HepG2 (cell line): Measurements from ENCODE around the gene FBXO5. TPM values are rescaled to one million over a fixed set of nuclear protein-coding genes. Genes with fewer than 3 reads are reported as not detected.

ENCODE experiments used
- FOXC1 ChIP-seq: sonication (generic); formaldehyde crosslinking; IDR thresholded peaks from 2 replicates; pipeline ENCODE4 v1.8.0; 2022; ENCODE audit warnings: mild to moderate bottlenecking, missing genetic modification reagents, borderline replicate concordance
- FOXK1 ChIP-seq: sonication (generic); formaldehyde crosslinking; IDR thresholded peaks from 2 replicates; pipeline ENCODE4 v1.4.0; 2020; ENCODE audit warnings: low read depth, missing genetic modification reagents, borderline replicate concordance
- ISX ChIP-seq: sonication (generic); formaldehyde crosslinking; conservative IDR thresholded peaks from 2 replicates; pipeline ENCODE4 v1.5.0; 2020; ENCODE audit warnings: missing genetic modification reagents
- KLF12 ChIP-seq: sonication (generic); formaldehyde crosslinking; IDR thresholded peaks from 2 replicates; pipeline ENCODE4 v1.4.0; 2020; ENCODE audit warnings: missing genetic modification reagents, borderline replicate concordance
- NFE2L1 ChIP-seq: sonication (generic); formaldehyde crosslinking; IDR thresholded peaks from 2 replicates; pipeline ENCODE4 v1.4.0; 2020; ENCODE audit warnings: missing genetic modification reagents, mild to moderate bottlenecking, borderline replicate concordance
- SMAD3 ChIP-seq: sonication (generic); formaldehyde crosslinking; IDR thresholded peaks from 2 replicates; pipeline ENCODE4 v1.4.0; 2020; ENCODE audit warnings: missing genetic modification reagents
- SMC3 ChIP-seq: IDR thresholded peaks from 2 replicates; pipeline ENCODE4 v1.6.1; 2011; ENCODE audit warnings: low read length, improper control_type of control experiment
- SP140L ChIP-seq: sonication (generic); formaldehyde crosslinking; IDR thresholded peaks from 2 replicates; pipeline ENCODE4 v1.4.0; 2020; ENCODE audit warnings: missing genetic modification reagents, borderline replicate concordance
- ZBTB21 ChIP-seq: sonication (generic); formaldehyde crosslinking; IDR thresholded peaks from 2 replicates; pipeline ENCODE4 v1.4.0; 2020; ENCODE audit warnings: missing genetic modification reagents
- ZC3H13 ChIP-seq: sonication (generic); formaldehyde crosslinking; IDR thresholded peaks from 2 replicates; pipeline ENCODE4 v1.8.1; 2023; ENCODE audit warnings: mild to moderate bottlenecking, missing genetic modification reagents, moderate library complexity
- ZNF121 ChIP-seq: sonication (generic); formaldehyde crosslinking; IDR thresholded peaks from 2 replicates; pipeline ENCODE4 v1.5.0; 2020; ENCODE audit warnings: mild to moderate bottlenecking, missing genetic modification reagents
- ZNF607 ChIP-seq: sonication (generic); formaldehyde crosslinking; IDR thresholded peaks from 2 replicates; pipeline ENCODE4 v1.5.1; 2020; ENCODE audit warnings: missing genetic modification reagents, mild to moderate bottlenecking, borderline replicate concordance
- ZNF775 ChIP-seq: sonication (generic); formaldehyde crosslinking; IDR thresholded peaks from 2 replicates; pipeline ENCODE4 v1.4.0; 2020; ENCODE audit warnings: missing genetic modification reagents, mild to moderate bottlenecking, moderate library complexity, borderline replicate concordance
- polyA plus RNA-seq, 8 experiments: library from polyadenylated mRNA; depleted of rRNA in 3 of 8; stranded (reverse) in 7 of 8; unstranded in 1 of 8; fragments of >200 nt; fragmentation: Illumina TruSeq in 4 of 8; extraction: Trizol in 4 of 8; gene quantifications; 2 replicates each; pipeline versions ENCODE4 v1.2.1 to v1.2.3, GENCODE V29; 2011 to 2016; ENCODE audit warnings: low read depth in 4 of 8, missing spikeins in 1 of 8, mixed read lengths in 1 of 8; ENCODE audit not compliant: insufficient read depth in 1 of 8
- total RNA-seq, 5 experiments: library from RNA; depleted of rRNA; stranded (reverse); fragments of >200 nt; fragmentation: Illumina TruSeq; extraction: Trizol; gene quantifications; 2 replicates each; pipeline ENCODE4 v1.2.3, GENCODE V29; 2016; ENCODE audit warnings: low read depth in 1 of 5
- TF ChIP-seq, protein P1 (sequence below): sonication (generic); formaldehyde crosslinking; IDR thresholded peaks from one replicate; pipeline ENCODE4 v1.5.1; 2020; ENCODE audit warnings: mild to moderate bottlenecking, missing genetic modification reagents; ENCODE audit errors: not compliant biosample characterization
- TF ChIP-seq, protein P2 (sequence below): sonication (generic); formaldehyde crosslinking; conservative IDR thresholded peaks from 2 replicates; pipeline ENCODE4 v1.5.0; 2020; ENCODE audit warnings: missing genetic modification reagents

FBXO5 gene
- total and polyA plus RNA-seq, 2 of the 13 experiments (the other 11 are each of a cell fraction or from before 2014, with no cell fraction given) = 15.8 to 41.5 TPM

- TF ChIP-seq SMC3 (peak; percentile 83), FOXC1 (CRISPR knock-in tag) (no peak), NFE2L1 (no peak), ZNF775 (no peak), FOXK1 (no peak), ZNF607 (CRISPR knock-in tag) (peak; percentile 43; the same call in 1 of the 2 replicates), ZBTB21 (CRISPR knock-in tag) (no peak), ISX (no peak), SMAD3 (CRISPR knock-in tag) (no peak), ZNF121 (CRISPR knock-in tag) (no peak), KLF12 (CRISPR knock-in tag) (no peak), SP140L (CRISPR knock-in tag) (peak; percentile 75; the same call in 1 of the 2 replicates), ZC3H13 (CRISPR knock-in tag) (no peak)
- TF ChIP-seq, protein P1, sequence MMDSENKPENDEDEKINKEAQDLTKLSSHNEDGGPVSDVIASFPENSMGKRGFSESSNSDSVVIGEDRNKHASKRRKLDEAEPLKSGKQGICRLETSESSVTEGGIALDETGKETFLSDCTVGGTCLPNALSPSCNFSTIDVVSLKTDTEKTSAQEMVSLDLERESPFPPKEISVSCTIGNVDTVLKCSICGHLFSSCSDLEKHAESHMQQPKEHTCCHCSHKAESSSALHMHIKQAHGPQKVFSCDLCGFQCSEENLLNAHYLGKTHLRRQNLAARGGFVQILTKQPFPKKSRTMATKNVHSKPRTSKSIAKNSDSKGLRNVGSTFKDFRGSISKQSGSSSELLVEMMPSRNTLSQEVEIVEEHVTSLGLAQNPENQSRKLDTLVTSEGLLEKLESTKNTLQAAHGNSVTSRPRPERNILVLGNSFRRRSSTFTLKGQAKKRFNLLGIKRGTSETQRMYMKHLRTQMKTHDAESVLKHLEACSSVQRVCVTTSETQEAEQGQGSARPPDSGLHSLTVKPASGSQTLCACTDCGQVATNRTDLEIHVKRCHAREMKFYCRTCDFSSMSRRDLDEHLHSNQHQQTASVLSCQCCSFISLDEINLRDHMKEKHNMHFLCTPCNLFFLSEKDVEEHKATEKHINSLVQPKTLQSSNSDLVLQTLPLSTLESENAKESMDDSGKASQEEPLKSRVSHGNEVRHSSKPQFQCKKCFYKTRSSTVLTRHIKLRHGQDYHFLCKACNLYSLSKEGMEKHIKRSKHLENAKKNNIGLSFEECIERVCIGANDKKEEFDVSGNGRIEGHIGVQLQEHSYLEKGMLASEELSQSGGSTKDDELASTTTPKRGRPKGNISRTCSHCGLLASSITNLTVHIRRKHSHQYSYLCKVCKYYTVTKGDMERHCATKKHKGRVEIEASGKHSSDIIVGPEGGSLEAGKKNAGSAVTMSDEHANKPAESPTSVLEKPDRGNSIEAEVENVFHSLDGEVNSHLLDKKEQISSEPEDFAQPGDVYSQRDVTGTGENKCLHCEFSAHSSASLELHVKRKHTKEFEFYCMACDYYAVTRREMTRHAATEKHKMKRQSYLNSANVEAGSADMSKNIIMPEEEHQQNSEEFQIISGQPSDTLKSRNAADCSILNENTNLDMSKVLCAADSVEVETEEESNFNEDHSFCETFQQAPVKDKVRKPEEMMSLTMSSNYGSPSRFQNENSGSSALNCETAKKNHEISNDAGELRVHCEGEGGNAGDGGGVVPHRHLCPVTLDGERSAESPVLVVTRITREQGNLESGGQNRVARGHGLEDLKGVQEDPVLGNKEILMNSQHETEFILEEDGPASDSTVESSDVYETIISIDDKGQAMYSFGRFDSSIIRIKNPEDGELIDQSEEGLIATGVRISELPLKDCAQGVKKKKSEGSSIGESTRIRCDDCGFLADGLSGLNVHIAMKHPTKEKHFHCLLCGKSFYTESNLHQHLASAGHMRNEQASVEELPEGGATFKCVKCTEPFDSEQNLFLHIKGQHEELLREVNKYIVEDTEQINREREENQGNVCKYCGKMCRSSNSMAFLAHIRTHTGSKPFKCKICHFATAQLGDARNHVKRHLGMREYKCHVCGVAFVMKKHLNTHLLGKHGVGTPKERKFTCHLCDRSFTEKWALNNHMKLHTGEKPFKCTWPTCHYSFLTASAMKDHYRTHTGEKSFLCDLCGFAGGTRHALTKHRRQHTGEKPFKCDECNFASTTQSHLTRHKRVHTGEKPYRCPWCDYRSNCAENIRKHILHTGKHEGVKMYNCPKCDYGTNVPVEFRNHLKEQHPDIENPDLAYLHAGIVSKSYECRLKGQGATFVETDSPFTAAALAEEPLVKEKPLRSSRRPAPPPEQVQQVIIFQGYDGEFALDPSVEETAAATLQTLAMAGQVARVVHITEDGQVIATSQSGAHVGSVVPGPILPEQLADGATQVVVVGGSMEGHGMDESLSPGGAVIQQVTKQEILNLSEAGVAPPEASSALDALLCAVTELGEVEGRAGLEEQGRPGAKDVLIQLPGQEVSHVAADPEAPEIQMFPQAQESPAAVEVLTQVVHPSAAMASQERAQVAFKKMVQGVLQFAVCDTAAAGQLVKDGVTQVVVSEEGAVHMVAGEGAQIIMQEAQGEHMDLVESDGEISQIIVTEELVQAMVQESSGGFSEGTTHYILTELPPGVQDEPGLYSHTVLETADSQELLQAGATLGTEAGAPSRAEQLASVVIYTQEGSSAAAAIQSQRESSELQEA (CRISPR knock-in tag) = no peak
- TF ChIP-seq, protein P2, sequence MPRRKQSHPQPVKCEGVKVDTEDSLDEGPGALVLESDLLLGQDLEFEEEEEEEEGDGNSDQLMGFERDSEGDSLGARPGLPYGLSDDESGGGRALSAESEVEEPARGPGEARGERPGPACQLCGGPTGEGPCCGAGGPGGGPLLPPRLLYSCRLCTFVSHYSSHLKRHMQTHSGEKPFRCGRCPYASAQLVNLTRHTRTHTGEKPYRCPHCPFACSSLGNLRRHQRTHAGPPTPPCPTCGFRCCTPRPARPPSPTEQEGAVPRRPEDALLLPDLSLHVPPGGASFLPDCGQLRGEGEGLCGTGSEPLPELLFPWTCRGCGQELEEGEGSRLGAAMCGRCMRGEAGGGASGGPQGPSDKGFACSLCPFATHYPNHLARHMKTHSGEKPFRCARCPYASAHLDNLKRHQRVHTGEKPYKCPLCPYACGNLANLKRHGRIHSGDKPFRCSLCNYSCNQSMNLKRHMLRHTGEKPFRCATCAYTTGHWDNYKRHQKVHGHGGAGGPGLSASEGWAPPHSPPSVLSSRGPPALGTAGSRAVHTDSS (CRISPR knock-in tag) = no peak
Observed at GRCh38 chr6:153023977-153024708, 41.3 kb upstream of the FBXO5 start (continued).
